ENCODE results near the gene THOC2. TPM values are rescaled to one million over a fixed set of nuclear protein-coding genes. Genes with fewer than 3 reads are reported as not detected.
"Not testable (repeated sequence)": the region's sequence is repeated elsewhere in the genome, so short reads cannot be mapped to it uniquely, and the experiment has no call there.

The THOC2 gene
- total and polyA plus RNA-seq, 2 donors (not counting 1 experiment from before 2014, with no cell fraction given), result 34.7 to 113 TPM

DNA sequence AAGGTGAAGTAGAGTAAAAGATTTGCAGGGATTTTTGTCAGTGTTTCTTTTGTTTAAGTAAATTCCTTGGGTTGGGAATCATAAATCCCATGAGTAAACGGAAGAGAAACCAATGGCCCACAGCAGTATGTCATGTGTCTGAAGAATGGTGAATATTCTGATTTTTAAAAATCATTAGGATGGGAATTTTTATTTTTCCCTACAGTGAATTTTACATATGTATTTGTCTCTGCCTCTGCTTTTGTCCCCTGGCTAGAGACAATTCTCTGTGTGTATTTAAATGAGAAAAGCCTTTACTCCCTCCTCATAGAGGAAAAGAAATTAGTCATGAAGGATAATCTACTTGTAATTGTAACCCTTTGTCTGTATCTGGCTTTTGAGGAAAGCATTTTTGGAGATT is 152.1 kb downstream of the THOC2 start:
- Histone ChIP-seq H3K4me3 (ENCODE audit: control extremely low read depth in 1 of 5, extremely low read depth in 1 of 5, insufficient read depth in 1 of 5, low read depth in 2 of 5, low read length in 4 of 5) (no peak overlapping the region), H3K79me2 (ENCODE audit: control insufficient read depth, insufficient read depth, low read length) (no peaks in the 10 kb centered on the region), H3K9me3 (ENCODE audit: control extremely low read depth in 1 of 3, control insufficient read depth in 2 of 3, insufficient read depth in 1 of 3, low read length in 2 of 3) (no peaks in the 10 kb centered on the region), H3K27me3 (replicated peaks in 1 of 4; ENCODE audit: control extremely low read depth in 1 of 4, control insufficient read depth in 3 of 4, insufficient read depth in 4 of 4, low read length in 3 of 4) (no peaks in the 10 kb centered on the region), H3K4me2 (replicated peaks; ENCODE audit: low read depth, low read length, poor library complexity, severe bottlenecking) (no peak overlapping the region), H4K20me1 (ENCODE audit: control insufficient read depth, insufficient read depth, low read length, poor library complexity, severe bottlenecking) (no peaks in the 10 kb centered on the region), H3K36me3 (replicated peaks in 1 of 2; ENCODE audit: control extremely low read depth in 1 of 2, control insufficient read depth in 1 of 2, extremely low read depth in 1 of 2, insufficient read depth in 2 of 2, low read length in 1 of 2) (no peaks in the 10 kb centered on the region), H2AFZ (ENCODE audit: insufficient read depth, low read depth, low read length, poor library complexity, severe bottlenecking) (no peak overlapping the region), H3K27ac (ENCODE audit: low read length in 2 of 2) (no peak overlapping the region), H3K4me1 (ENCODE audit: control insufficient read depth in 2 of 2, insufficient read depth in 2 of 2, low read length in 2 of 2) (no peaks in the 10 kb centered on the region), H3K9ac (ENCODE audit: low read length) (no peak overlapping the region)
- intact Hi-C loops (cut with micrococcal nuclease), result no loop called here
- CTCF ChIA-PET, result no interaction called here
- no peaks in the 10 kb centered on the region for H3K27me3 Mint-ChIP-seq
- no peak for TF ChIP-seq CTCF (IDR thresholded peaks at IDR 0.05)
- no peak for TF ChIP-seq EZH2 (IDR thresholded peaks at IDR 0.05; ENCODE audit: borderline replicate concordance, insufficient read depth, low read depth, low read length, poor library complexity, severe bottlenecking)
- POLR2A ChIA-PET, result no interaction called here
- no peak overlapping the region for H3K27ac Mint-ChIP-seq
- H3K4me1 Mint-ChIP-seq, result no peaks in the 10 kb centered on the region
- H3K9me3 Mint-ChIP-seq (ENCODE audit: insufficient read depth), result peaks cover 3% of the 10 kb centered on the region
- ATAC-seq (ENCODE audit: low read depth) (no peak), DNase-seq (no peak)
- no CpG with 5 or more reads among the region's 1 CpG for WGBS (ENCODE audit: insufficient coverage)
- no peak overlapping the region for H3K4me3 Mint-ChIP-seq

DNA sequence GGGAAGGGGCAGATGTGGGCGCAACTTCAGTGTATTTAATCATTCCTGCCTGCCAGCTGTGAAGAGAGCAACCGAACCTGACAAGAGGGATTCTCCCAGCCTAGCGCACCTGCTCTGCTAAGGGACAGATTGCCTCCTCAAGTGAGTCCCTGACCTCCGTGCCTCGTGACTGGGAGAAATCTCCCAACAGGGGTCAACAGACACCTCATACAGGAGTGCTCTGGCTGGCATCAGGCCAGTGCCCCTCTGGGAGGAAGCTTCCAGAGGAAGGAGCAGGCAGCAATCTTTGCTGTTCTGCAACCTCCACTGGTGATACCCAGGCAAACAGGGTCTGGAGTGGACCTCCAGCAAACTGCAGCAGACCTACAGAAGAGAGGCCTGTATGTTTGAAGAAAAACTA is 158.8 kb downstream of the THOC2 start:
- H3K4me2 ChIP-seq (replicated peaks; ENCODE audit: low read depth, low read length, poor library complexity, severe bottlenecking); H3K9me3 Mint-ChIP-seq (ENCODE audit: insufficient read depth); H2AFZ ChIP-seq (ENCODE audit: insufficient read depth, low read depth, low read length, poor library complexity, severe bottlenecking); H3K4me1 Mint-ChIP-seq; DNase-seq; POLR2A ChIA-PET; H3K4me3 Mint-ChIP-seq; H3K27me3 ChIP-seq (replicated peaks in 1 of 4; ENCODE audit: control extremely low read depth in 1 of 4, control insufficient read depth in 3 of 4, insufficient read depth in 4 of 4, low read length in 3 of 4); H3K4me3 ChIP-seq (ENCODE audit: control extremely low read depth in 1 of 5, extremely low read depth in 1 of 5, insufficient read depth in 1 of 5, low read depth in 2 of 5, low read length in 4 of 5); H3K9ac ChIP-seq (ENCODE audit: low read length); H3K27ac Mint-ChIP-seq; H3K9me3 ChIP-seq (ENCODE audit: control extremely low read depth in 1 of 3, control insufficient read depth in 2 of 3, insufficient read depth in 1 of 3, low read length in 2 of 3); H3K79me2 ChIP-seq (ENCODE audit: control insufficient read depth, insufficient read depth, low read length); H4K20me1 ChIP-seq (ENCODE audit: control insufficient read depth, insufficient read depth, low read length, poor library complexity, severe bottlenecking); H3K27me3 Mint-ChIP-seq; H3K27ac ChIP-seq (ENCODE audit: low read length in 2 of 2); H3K36me3 ChIP-seq (replicated peaks in 1 of 2; ENCODE audit: control extremely low read depth in 1 of 2, control insufficient read depth in 1 of 2, extremely low read depth in 1 of 2, insufficient read depth in 2 of 2, low read length in 1 of 2); ATAC-seq (ENCODE audit: low read depth); intact Hi-C loops (cut with micrococcal nuclease); H3K4me1 ChIP-seq (ENCODE audit: control insufficient read depth in 2 of 2, insufficient read depth in 2 of 2, low read length in 2 of 2); CTCF ChIA-PET: not testable (repeated sequence)
- WGBS (ENCODE audit: insufficient coverage), result 92% methylated on average over 2 of the region's 5 CpGs

All from B cell (primary cell).